OCI-LY1 (cell line): ENCODE results near the gene SOX9.

Experiments used
- H2AFZ ChIP-seq: fragments of 200-600 bp; sonication (generic), shearing (Covaris generic); 2 replicates; pipeline ENCODE4 v1.6.0; 2014; ENCODE audit warnings: antibody characterized with exemption, mild to moderate bottlenecking, low read length
- H3F3A ChIP-seq: fragments of 200-600 bp; sonication (generic), shearing (Covaris generic); 2 replicates; pipeline ENCODE4 v1.6.0; 2014; ENCODE audit warnings: mild to moderate bottlenecking, antibody characterized with exemption, low read length, moderate library complexity; ENCODE audit not compliant: insufficient read depth
- H3K27ac ChIP-seq: fragments of 200-600 bp; sonication (generic); 2 replicates; pipeline ENCODE4 v1.5.1; 2014; ENCODE audit warnings: low read length, mixed run types, mild to moderate bottlenecking, low read depth; ENCODE audit not compliant: poor library complexity, severe bottlenecking
- H3K27me3 ChIP-seq: fragments of 200-600 bp; sonication (generic); 2 replicates; pipeline ENCODE4 v1.6.0; 2014; ENCODE audit warnings: antibody characterized with exemption, mild to moderate bottlenecking, low read length, moderate library complexity; ENCODE audit not compliant: insufficient read depth
- H3K36me3 ChIP-seq: fragments of 200-600 bp; sonication (generic); 2 replicates; pipeline ENCODE4 v1.6.1; 2014; ENCODE audit warnings: mild to moderate bottlenecking, antibody characterized with exemption, low read length, moderate library complexity, mixed read lengths; ENCODE audit not compliant: insufficient read depth
- H3K4me1 ChIP-seq: fragments of 200-600 bp; sonication (generic); 2 replicates; pipeline ENCODE4 v1.5.1; 2014; ENCODE audit warnings: mild to moderate bottlenecking, low read length, moderate library complexity; ENCODE audit not compliant: insufficient read depth, severe bottlenecking
- H3K4me2 ChIP-seq: fragments of 200-600 bp; sonication (generic), shearing (Covaris generic); 2 replicates; pipeline ENCODE4 v1.6.1; 2014; ENCODE audit warnings: low read length
- H3K4me3 ChIP-seq: fragments of 200-600 bp; sonication (generic); 2 replicates; pipeline ENCODE4 v1.5.1; 2014; ENCODE audit warnings: low read length, low read depth, mild to moderate bottlenecking, mixed read lengths; ENCODE audit not compliant: poor library complexity, severe bottlenecking
- H3K79me2 ChIP-seq: fragments of 200-600 bp; shearing (Covaris generic); 2 replicates; pipeline ENCODE4 v1.6.1; 2016; ENCODE audit warnings: mixed run types, low read length, mixed read lengths; ENCODE audit not compliant: insufficient read depth
- H3K9ac ChIP-seq: fragments of 200-600 bp; sonication (generic), shearing (Covaris generic); 2 replicates; pipeline ENCODE4 v1.6.1; 2014; ENCODE audit warnings: mild to moderate bottlenecking, low read length, mixed read lengths
- H3K9me2 ChIP-seq: fragments of 200-600 bp; sonication (generic), shearing (Covaris generic); 2 replicates; pipeline ENCODE4 v1.6.1; 2014; ENCODE audit warnings: low read depth, mild to moderate bottlenecking, low read length, mixed read lengths
- H3K9me3 ChIP-seq: fragments of 200-600 bp; shearing (Covaris generic); 2 replicates; pipeline ENCODE4 v1.6.1; 2014; ENCODE audit warnings: low read length, mixed read lengths
- H4K20me1 ChIP-seq: fragments of 200-600 bp; sonication (generic), shearing (Covaris generic); 2 replicates; pipeline ENCODE4 v1.6.0; 2016; ENCODE audit warnings: mild to moderate bottlenecking, low read length; ENCODE audit not compliant: insufficient read depth
- CTCF ChIP-seq: fragments of 200-600 bp; sonication (generic), shearing (Covaris generic); IDR thresholded peaks from 2 replicates; pipeline ENCODE4 v1.5.1; 2017; ENCODE audit warnings: mild to moderate bottlenecking, antibody characterized with exemption, low read length, moderate library complexity, mixed read lengths
- EZH2 ChIP-seq: fragments of 200-600 bp; sonication (generic), shearing (Covaris generic); IDR thresholded peaks from 2 replicates; pipeline ENCODE4 v1.8.0; 2017; ENCODE audit warnings: borderline replicate concordance, mixed run types, mild to moderate bottlenecking, antibody characterized with exemption, low read length, moderate library complexity, mixed read lengths

SOX9 gene

DNA sequence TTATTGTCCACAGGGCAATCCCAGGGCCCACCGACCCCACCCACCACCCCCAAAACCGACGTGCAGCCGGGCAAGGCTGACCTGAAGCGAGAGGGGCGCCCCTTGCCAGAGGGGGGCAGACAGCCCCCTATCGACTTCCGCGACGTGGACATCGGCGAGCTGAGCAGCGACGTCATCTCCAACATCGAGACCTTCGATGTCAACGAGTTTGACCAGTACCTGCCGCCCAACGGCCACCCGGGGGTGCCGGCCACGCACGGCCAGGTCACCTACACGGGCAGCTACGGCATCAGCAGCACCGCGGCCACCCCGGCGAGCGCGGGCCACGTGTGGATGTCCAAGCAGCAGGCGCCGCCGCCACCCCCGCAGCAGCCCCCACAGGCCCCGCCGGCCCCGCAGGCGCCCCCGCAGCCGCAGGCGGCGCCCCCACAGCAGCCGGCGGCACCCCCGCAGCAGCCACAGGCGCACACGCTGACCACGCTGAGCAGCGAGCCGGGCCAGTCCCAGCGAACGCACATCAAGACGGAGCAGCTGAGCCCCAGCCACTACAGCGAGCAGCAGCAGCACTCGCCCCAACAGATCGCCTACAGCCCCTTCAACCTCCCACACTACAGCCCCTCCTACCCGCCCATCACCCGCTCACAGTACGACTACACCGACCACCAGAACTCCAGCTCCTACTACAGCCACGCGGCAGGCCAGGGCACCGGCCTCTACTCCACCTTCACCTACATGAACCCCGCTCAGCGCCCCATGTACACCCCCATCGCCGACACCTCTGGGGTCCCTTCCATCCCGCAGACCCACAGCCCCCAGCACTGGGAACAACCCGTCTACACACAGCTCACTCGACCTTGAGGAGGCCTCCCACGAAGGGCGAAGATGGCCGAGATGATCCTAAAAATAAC is 3.0 kb downstream of the SOX9 start:
- TF ChIP-seq CTCF: no peak
- TF ChIP-seq EZH2: no peak
- H3K9me3 ChIP-seq: no peaks in the 10 kb centered on the region
- H3K4me3 ChIP-seq: no peak overlapping the region
- H3K79me2 ChIP-seq: no peaks in the 10 kb centered on the region
- H4K20me1 ChIP-seq: no peaks in the 10 kb centered on the region
- no peak overlapping the region for H2AFZ ChIP-seq
- H3K36me3 ChIP-seq: no peaks in the 10 kb centered on the region
- H3K27me3 ChIP-seq: peaks cover 11% of the 10 kb centered on the region; the same call in 1 of the 2 replicates
- no peak overlapping the region for H3K27ac ChIP-seq
- H3F3A ChIP-seq: no peaks in the 10 kb centered on the region
- H3K4me2 ChIP-seq: no peak overlapping the region
- H3K9ac ChIP-seq: no peak overlapping the region
- no peaks in the 10 kb centered on the region for H3K4me1 ChIP-seq
- H3K9me2 ChIP-seq: no peaks in the 10 kb centered on the region

DNA sequence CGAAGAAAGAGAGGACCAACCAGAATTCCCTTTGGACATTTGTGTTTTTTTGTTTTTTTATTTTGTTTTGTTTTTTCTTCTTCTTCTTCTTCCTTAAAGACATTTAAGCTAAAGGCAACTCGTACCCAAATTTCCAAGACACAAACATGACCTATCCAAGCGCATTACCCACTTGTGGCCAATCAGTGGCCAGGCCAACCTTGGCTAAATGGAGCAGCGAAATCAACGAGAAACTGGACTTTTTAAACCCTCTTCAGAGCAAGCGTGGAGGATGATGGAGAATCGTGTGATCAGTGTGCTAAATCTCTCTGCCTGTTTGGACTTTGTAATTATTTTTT is 3.6 kb downstream of the SOX9 start:
- no peaks in the 10 kb centered on the region for H3K79me2 ChIP-seq
- H3K4me3 ChIP-seq: no peak overlapping the region
- no peak overlapping the region for H3K9ac ChIP-seq
- H3K4me1 ChIP-seq: no peaks in the 10 kb centered on the region
- H3K27me3 ChIP-seq: peaks cover 11% of the 10 kb centered on the region; the same call in 1 of the 2 replicates
- no peak overlapping the region for H2AFZ ChIP-seq
- H3K9me2 ChIP-seq: no peaks in the 10 kb centered on the region
- no peaks in the 10 kb centered on the region for H3F3A ChIP-seq
- no peak for TF ChIP-seq EZH2
- no peak for TF ChIP-seq CTCF
- no peaks in the 10 kb centered on the region for H3K36me3 ChIP-seq
- no peaks in the 10 kb centered on the region for H3K9me3 ChIP-seq
- H3K27ac ChIP-seq: no peak overlapping the region
- H4K20me1 ChIP-seq: no peaks in the 10 kb centered on the region
- H3K4me2 ChIP-seq: no peak overlapping the region

DNA sequence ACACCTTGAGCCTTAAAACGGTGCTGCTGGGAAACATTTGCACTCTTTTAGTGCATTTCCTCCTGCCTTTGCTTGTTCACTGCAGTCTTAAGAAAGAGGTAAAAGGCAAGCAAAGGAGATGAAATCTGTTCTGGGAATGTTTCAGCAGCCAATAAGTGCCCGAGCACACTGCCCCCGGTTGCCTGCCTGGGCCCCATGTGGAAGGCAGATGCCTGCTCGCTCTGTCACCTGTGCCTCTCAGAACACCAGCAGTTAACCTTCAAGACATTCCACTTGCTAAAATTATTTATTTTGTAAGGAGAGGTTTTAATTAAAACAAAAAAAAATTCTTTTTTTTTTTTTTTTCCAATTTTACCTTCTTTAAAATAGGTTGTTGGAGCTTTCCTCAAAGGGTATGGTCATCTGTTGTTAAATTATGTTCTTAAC is 4.4 kb downstream of the SOX9 start:
- Histone ChIP-seq H3K4me3 (no peak overlapping the region), H3K36me3 (no peaks in the 10 kb centered on the region), H3K27ac (no peak overlapping the region), H3F3A (no peaks in the 10 kb centered on the region), H4K20me1 (no peaks in the 10 kb centered on the region), H3K9ac (no peak overlapping the region), H3K27me3 (peaks cover 11% of the 10 kb centered on the region; the same call in 1 of the 2 replicates), H2AFZ (no peak overlapping the region), H3K79me2 (no peaks in the 10 kb centered on the region), H3K4me1 (no peaks in the 10 kb centered on the region), H3K9me3 (no peaks in the 10 kb centered on the region), H3K9me2 (no peaks in the 10 kb centered on the region), H3K4me2 (no peak overlapping the region)
- TF ChIP-seq CTCF (no peak), EZH2 (no peak)
